Germinal center (tissue), 1 donor: ENCODE results near the gene WASHC3.
"Not testable (repeated sequence)": the region's sequence is repeated elsewhere in the genome, so short reads cannot be mapped to it uniquely, and the experiment has no call there.

ENCODE experiments used
- DNase-seq: peaks from one replicate; pipeline ENCODE4 v3.0.0; 2012; ENCODE audit warnings: mixed read lengths, low spot score

The WASHC3 gene, protein sequence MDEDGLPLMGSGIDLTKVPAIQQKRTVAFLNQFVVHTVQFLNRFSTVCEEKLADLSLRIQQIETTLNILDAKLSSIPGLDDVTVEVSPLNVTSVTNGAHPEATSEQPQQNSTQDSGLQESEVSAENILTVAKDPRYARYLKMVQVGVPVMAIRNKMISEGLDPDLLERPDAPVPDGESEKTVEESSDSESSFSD

DNA sequence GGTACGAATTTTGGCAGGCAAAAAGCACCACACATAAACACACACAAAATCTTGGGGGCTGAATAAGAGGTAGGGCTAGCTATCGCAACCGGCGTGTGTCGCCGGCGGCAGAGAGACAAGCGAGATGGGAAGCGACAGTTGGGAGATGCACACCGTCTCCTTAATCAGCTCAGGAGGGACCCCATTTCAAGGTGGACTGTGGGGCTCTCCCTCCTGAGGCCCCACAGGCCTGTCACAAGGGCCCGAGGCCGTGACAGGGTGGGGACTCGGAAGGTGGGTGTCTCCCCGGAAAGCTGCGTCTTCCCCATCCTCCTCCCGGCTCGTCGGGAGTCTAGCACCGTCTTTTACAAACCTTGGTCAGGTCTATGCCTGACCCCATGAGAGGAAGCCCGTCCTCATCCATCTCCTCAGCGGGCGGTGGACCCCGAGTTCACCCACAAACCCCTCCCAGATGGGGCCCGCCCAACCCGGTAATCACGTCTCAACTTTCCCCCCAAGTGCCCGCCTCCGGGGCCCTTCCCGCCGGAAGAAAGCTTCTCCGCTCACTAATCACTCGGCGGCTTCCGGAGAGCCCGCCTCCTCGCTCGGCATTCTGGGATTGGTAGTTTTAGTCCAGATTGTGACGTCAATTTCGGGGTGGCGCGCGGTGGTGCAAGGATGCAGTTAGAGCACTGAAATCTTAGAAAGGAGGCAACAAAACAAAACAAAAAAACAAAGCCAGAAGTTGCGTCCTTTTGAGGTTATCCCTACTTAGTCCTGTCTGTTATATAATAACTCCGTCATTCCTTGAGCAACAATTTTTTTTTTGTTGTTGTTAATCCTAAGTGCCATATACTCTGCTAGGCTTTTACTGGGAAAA is at the start of gene WASHC3:
WASHC3 (minus strand) TSS at position 432 of the 859 bp plus-strand sequence; CDS start at position 403, 29 bp downstream.
- peak; percentile 89 for DNase-seq

DNA sequence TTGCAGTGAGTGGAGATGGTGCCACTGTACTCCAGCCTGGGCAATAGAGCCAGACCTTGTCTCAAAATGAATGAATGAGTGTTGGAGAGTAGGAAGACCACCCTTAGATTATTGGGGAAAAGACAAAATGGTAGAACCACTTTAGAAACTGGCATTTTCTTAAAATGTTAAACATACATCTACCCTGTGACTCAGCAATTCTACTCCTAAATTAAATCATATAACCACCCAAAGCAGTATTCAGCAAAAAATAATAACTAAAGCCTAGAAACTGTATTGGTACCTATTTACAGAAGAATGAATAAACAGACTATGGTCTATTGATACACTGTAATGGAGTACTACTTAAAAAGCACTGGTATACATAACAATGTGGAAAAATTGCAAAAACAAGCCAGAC is 49.0 kb upstream of the WASHC3 start:
- DNase-seq = no peak

DNA sequence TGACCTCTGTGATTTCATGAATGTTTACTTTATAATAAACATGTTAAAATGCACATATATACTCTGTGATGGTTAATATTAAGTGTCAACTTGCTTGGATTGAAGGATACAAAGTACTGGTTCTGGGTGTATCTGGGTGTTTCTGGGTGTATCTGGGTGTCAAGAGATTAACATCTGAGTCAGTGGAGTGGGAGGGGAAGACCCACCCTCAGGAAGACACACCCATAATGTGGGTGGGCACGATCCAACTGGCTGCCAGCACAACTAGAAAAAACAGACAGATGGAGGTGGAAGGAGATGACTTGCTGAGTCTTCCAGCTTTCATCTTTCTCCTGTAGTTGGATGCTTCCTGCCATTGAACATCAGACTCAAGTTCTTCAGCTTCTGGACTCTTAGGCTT is 46.2 kb upstream of the WASHC3 start:
- no peak for DNase-seq

DNA sequence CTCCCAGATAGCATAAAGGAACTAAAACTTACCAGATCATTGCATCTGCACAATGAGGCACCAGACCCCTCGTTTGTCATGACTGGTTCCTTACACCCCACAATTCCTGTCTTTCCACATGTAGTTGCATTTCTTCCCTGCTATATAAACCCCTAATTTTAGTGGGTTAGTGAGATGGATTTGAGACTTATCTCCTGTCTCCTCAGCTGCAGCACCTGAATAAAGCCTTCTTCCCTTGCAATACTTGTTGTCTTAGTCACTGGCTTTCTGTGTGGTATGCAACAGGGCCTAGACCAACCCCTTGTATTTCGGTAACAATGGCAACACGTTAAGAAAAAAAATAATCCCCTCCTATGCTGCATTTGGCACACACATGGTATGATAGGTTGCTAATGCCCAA is 45.1 kb upstream of the WASHC3 start:
- DNase-seq = no peak

DNA sequence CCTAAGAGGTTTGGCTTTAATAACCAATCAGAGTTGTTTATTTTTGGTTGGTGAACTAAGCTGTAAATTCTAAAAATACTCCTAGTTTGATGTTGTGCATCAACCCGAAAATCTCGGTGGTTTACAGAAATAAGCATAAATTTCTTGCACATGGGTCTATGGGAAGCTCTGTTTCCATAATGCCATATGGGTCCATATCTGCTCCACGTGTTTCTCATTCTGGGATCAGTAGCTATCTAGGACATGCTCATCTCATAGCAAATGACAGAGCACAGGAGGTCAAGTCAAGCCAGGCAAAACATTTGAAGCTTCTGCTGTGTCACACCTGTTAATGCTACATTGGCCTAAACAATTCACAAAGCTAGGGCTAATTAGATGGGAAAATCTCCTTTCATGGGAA is 35.1 kb upstream of the WASHC3 start:
- DNase-seq = no peak

DNA sequence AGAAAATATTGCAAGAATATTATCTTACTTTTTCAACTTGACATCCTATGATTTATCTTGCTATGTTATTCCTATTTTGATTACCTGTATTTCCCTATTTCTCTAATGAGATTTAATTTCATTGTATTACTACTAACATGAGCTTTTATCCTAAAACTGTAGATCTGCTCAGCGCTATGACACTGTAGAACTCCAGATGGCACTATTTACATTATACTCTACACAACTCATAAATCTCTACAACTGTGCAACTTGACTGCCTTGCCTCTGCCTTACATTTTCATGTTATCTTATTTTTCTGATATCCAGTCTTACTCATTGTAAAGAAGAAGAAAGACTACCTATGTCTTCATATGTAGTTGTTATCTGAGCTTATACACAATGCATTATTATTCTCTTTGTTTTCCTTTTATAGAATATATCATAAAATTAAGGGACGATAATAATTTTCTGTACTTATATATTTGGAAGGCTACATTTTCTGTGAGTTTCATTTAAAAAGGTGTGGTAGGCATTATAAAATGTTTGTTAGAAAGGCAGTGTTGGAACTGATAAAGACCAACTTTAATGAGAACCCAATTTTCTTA is 34.0 kb upstream of the WASHC3 start:
- DNase-seq = no peak

DNA sequence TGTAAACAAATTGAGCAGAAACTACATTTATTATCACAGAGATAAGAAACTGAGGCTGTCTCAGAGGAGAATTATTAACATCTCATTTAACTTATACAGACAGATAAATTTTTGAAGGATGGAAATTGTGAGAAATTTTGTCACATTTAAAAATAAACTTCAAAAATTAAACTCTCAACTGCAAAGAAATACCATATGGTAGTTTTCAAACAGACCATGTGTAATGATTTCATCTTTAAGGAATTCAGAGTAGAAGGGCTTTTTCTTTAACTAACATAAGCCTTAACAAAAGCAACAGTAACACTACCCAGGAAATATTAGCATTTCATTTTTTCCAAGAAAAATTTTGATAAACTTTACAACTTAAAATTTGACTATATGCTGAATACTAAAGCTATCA is 31.5 kb upstream of the WASHC3 start:
- no peak for DNase-seq

DNA sequence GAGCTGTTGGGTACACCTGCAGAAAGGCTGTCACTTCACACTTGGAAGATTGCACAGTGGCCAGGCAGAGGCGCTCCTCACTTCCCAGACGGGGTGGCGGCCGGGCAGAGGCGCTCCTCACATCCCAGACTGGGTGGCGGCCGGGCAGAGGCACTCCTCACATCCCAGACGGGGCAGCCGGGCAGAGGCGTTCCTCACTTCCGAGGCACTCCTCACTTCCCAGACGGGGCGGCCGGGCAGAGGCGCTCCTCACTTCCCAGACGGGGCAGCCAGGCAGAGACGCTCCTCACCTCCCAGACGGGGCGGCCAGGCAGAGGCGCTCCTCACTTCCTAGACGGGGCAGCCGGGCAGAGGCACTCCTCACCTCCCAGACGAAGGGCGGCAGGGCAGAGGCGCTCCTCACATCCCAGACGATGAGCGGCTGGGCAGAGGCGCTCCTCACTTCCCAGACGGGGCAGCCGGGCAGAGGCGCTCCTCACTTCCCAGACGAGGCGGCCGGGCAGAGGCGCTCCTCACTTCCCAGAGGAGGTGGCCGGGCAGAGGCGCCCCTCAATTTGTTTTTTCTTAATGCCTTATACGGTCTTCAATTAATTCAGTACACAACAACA is 27.5 kb upstream of the WASHC3 start:
- DNase-seq = not testable (repeated sequence)

DNA sequence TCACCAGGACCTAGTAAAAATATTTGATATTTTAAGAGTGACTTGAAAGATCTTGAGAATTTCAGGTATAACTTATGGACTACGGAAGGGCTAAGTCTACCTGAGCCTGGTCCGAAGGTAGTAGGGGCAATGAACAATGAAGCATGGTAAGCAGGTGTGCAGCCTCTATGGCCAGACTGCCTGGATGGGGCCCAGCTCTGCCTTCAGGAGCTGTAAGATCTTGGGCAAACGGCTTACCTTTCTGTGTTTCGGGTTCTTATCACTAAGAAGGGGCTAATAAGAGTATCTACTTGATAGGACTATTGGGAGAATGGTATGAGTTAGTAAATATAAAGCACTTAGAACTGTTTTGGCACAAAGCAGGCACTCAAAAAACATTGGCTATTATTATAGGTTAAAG is 19.1 kb upstream of the WASHC3 start:
- no peak for DNase-seq

DNA sequence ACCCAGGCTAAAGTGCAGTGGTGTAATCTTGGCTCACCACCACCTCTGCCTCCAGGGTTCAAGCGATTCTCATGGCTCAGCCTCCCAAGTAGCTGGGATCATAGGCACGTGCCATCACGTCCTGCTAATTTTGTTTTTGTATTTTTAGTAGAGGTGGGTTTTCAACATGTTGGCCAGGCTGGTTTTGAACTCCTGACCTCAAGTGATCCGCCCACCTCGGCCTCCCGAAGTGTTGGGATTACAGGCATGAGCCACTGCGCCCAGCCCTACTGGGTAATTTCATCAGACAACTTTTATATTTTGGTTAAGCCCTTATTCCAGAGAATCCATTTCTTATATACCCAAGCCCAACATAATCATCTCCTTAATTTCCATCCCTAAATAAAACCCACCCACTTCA is 10.3 kb upstream of the WASHC3 start:
- DNase-seq = not testable (repeated sequence)

DNA sequence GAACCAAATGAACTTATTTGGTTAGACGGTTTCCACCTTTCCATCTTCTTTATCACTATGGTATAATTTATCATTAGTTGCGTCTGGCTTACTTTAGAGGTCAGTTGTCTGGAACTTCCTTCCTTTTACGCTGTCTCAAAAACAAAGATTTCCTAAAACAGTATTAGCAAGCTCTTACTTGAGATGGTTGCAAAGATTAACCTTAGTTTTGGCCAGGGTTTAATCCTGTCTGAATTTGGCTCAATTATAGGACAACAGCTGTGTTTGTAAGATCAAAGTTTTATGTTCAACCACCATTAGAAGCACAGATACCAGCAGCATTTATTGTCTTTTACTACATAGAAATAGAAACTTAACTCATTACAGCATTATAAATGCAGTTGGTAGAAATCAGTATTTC is 7.9 kb upstream of the WASHC3 start:
- no peak for DNase-seq

DNA sequence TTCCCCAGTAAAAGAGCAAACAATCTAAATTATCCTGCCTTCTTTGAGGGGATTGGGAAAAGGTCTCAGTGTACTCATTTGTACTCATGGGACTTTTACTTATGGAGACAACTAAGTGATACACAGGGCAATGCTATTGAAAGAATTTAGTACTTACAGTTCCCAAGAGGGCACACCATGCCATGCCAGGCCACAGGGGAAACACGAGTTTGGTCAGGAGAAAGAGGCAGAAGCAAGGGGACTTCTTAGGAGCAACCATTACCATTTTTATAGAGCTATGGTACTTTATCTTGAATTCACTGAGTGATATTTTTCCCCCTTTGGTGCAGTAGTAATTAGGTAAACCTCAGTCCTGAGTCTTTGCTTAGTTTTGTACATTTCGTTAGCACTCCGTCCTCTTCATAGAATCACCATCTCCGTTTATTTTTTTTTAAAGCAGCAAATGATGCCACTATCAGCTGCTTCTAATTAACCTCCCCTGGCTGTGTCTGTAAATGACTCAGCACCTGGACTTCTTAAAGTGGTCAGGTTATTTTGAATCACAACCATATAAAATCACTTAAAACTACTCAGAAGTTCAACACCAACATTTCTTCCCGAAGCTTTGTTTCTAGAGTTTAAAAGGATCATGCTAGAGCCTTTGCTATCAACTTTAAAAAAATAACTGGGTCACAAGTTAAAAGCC is 5.9 kb upstream of the WASHC3 start:
- no peak for DNase-seq

DNA sequence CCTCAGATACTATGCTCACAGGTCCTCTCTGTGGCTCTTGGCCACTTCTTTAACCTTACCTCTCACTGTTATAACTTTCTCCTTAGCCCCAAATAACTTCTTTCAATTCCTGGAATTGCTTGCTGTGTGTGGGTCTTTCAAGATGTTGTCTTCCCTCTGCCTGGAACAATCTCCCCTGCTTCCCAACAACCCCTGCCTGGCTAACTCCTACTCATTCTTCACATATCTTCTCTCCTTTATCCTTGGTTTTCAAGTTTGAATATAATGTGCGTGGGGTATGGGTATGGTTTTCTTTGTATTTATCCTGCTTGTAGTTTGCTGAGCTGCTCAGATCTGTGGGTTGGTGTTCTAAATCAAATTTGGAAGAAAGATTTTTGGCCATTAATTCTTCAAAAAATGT is 2.7 kb upstream of the WASHC3 start:
- DNase-seq = no peak

DNA sequence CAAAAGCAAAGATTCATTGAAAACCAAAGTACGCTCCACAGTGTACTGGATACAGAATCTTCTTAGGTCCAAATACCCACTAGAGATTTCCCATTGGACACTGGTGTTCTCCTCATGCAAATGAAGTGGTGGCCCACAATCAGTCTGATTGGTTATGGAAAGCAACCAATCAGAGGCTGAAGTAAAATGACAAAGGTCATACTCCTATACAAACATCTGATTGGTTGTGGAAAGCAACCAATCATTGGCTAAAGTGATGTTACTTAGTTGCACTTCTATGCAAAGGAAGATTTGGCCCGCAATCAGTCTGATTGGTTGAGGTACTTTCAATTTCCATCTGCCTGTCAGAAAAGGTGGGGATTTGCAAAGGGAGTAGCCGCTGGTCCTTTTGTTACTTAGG is 1.3 kb upstream of the WASHC3 start:
- no peak for DNase-seq

DNA sequence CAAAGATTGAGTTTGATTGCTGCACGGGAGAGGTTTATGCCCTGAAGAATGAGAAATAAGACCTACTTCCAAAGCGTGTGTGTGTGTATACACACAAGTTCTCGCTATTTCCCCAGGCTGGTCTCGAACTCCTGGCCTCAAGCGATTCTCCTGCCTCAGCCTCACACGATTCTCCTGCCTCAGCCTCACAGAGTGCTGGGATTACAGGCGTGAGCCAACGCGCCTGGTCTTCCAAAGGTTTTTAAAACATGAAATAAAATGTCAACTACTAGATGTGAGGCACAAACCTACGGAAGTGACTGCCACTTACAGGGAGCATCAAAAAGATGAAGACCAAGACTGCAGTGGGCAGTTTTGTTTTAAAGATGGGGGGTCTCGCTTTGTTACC is 622 bp upstream of the WASHC3 start:
- DNase-seq = no peak

DNA sequence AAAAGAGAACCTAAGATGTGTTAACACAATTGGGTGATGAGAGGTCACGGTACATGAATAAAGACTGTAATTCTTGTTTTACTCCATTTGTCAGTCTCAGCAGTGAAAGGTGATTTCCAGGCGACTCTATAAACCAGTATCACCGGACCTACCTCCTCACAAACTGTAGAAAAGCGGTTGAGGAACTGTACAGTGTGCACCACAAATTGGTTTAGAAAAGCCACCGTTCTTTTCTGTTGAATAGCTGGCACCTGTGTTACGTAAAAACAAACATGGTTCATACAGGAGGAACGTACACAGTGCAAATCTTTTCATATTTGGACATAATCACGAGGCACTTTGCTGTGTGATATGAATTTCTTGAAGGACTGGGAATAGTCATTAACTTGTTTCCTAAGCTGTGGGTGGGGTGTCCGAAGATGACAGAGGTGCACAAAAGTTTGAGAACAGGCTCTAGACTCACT is 663 bp downstream of the WASHC3 start:
- DNase-seq = peak; percentile 7

DNA sequence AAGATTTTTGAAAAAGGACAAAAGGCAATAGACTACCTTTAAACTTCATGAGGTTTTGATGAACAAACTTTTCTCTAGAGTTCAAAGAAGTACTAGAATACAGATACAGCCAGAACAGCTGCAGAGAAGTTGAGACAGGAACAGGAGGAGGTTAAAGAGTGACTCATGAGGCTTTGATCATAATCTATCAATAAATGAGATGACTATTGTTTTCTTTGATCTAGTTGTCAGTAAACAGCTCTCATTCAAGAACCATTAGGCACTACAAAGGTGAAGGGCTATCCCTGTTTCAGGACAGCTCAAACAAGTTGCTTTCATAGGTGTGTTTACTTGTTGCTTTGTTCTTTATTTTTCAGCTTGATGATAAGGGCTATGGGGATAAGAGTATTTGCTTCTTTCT is 2.4 kb downstream of the WASHC3 start:
- DNase-seq = no peak

DNA sequence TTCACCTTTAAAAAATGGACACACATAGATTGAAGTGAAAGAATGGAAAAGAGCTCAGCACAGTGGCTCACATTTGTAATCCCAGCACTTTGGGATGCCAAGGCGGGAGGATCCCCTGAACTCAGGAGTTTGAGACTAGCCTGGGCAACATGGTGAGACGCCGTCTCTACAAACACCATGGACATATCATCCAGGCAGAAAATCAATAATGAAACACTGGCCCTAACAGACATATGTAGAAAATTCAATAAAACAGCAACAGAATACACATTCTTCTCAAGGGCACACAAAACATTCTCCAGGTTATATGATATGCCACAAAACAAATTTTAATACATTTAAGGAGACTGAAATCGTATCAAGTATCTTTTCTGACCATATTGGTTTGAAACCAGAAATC is 7.4 kb downstream of the WASHC3 start:
- no peak for DNase-seq

DNA sequence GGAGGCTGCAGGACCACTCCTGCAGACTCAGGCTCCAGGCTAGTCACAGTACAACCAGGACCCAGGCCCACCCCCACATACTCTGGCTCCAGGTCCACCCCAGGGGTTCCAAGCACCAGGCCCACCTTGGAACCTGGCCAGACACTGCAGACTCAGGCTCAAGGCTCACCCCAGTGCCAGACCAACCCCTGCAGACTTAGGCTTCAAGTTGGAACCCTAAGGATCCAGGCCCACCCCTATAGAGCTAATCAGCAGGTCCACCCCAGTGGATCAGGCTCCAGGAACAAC is 8.8 kb downstream of the WASHC3 start:
- no peak for DNase-seq

DNA sequence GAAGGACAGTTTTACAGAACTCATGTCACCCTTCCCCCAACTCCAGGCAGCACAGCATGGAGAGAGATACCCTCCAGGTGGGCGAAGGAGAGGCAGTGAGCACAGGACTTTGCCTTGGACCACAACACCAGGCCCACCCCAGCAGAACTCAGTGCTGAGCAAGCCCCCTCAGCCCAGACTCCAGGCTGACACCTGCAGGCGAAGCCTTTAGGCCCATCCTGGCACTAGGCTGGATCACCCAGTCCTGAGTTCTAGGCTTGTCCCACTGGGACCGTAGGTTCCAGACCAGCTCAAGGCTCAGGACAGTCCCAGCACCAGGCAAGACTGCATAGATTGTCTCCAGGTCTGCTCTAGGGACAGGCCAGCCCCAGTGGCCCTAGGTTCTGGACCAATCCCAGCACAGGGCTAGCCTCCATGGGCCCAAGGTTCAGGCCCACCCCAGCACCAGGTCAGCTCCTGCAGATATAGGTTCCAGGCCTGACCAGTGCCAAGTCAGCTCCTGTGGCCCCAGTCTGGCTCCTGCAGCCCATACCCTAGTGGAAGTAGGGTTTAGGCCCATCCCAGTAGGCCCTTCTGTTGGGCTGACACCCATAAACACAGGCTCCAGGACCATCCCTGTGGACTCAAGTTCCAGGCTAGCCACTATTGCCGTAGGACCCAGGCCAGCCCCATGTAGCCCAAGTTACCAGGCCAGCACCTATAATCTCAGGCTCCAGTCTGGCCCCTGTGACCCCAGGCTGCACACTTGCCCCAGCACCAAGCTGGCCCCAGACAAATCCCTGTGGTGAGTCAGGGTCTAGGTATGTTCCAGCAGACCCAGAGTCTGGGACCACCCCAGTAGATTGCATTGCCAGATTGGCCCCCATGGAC is 9.4 kb downstream of the WASHC3 start:
- no peak for DNase-seq

DNA sequence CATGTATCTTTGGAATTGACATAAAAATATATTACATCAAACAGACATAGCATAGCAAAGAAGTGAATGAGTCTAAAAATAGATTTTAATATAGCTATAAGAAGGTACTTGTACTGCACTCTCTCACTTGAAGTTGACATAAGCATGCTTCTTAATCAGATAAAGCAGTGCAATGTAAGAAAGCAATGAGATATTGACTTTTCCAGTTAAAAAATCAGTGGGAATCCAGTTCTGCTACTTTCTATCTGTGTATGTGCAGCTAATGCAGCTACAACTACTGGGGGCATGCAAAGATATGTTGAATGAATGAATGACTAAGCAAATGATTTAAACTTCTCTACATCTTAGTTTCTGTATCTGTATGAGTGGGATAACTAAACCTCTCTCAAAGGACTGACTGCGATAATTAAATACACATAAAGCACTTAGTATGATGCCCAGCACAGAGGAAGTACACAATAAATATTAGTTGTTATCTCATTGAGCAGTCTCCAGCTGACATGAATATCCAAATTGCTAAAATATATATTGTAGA is 10.3 kb downstream of the WASHC3 start:
- DNase-seq = no peak
